Measurements from ENCODE around the gene CDC25A. TPM values are rescaled to one million over a fixed set of nuclear protein-coding genes. Genes with fewer than 3 reads are reported as not detected.

Gene CDC25A
- total RNA-seq: 1 to 10 TPM in 1 of 3 donors, under 1 TPM in 2; 0.56 to 1.3 (median 0.72) TPM
- 0.97 TPM for total RNA-seq (2013)

GRCh38 chr3:48188266-48189201 lies at the start of gene CDC25A:
Gene CDC25A (minus strand): TSS chr3:48188417. CDS start chr3:48187947, 470 bp downstream.
- ATAC-seq (peak; percentile 98 to 100 (median 98)), DNase-seq (peak; percentile 83 to 96)
- Mint-ChIP-seq H3K36me3 (no peaks in the 10 kb centered on the region), H3K9me3 (no peaks in the 10 kb centered on the region), H3K27me3 (ENCODE audit: low read depth in 2 of 2) (peaks cover 0 to 8% of the 10 kb centered on the region in 2 donors), H3K4me1 (peaks cover 15 to 18% of the 10 kb centered on the region in 2 donors), H3K4me3 (peak within 1 kb of the TSS; percentile 96), H3K27ac (peak within 1 kb of the TSS; percentile 68 to 72)
- Histone ChIP-seq H3K27ac (ENCODE audit: low read length) (peak within 1 kb of the TSS; percentile 47), H3K4me1 (ENCODE audit: control insufficient read depth, insufficient read depth, low read length) (peaks cover 13% of the 10 kb centered on the region), H3K27me3 (ENCODE audit: control insufficient read depth, insufficient read depth, low read length) (no peaks in the 10 kb centered on the region), H3K36me3 (ENCODE audit: control insufficient read depth, insufficient read depth, low read length) (no peaks in the 10 kb centered on the region), H3K9me3 (ENCODE audit: control insufficient read depth, insufficient read depth, low read length) (no peaks in the 10 kb centered on the region), H3K4me3 (ENCODE audit: low read length) (peak within 1 kb of the TSS; percentile 78)
- TF ChIP-seq CTCF (IDR thresholded peaks at IDR 0.05): no peak
- WGBS (ENCODE audit: insufficient coverage): 9% methylated on average over 43 of the region's 44 CpGs
- intact Hi-C loops (cut with micrococcal nuclease): loop anchor here (1.0 kb wide), 1 partner anchor 53 kb away; the partner anchor contains the start of gene ZNF589

- Mint-ChIP-seq H3K9me3 (no peaks in the 10 kb centered on the region), H3K4me3 (no peak overlapping the region), H3K27ac (no peak overlapping the region), H3K36me3 (no peaks in the 10 kb centered on the region), H3K27me3 (ENCODE audit: low read depth in 2 of 2) (peaks cover 0 to 7% of the 10 kb centered on the region in 2 donors), H3K4me1 (peaks cover 10 to 21% of the 10 kb centered on the region in 2 donors)
- 100% methylated on average over 1 of the region's 1 CpG for WGBS (ENCODE audit: insufficient coverage)
- peaks cover 16% of the 10 kb centered on the region for H3K4me1 ChIP-seq (ENCODE audit: control insufficient read depth, insufficient read depth, low read length)
- DNase-seq (no peak), ATAC-seq (no peak)
- no peak for TF ChIP-seq CTCF (IDR thresholded peaks at IDR 0.05)
- no peaks in the 10 kb centered on the region for H3K36me3 ChIP-seq (ENCODE audit: control insufficient read depth, insufficient read depth, low read length)
- H3K4me3 ChIP-seq (ENCODE audit: low read length): no peak overlapping the region
- H3K27ac ChIP-seq (ENCODE audit: low read length): no peak overlapping the region
- intact Hi-C loops (cut with micrococcal nuclease): no loop called here
- no peaks in the 10 kb centered on the region for H3K9me3 ChIP-seq (ENCODE audit: control insufficient read depth, insufficient read depth, low read length)
- no peaks in the 10 kb centered on the region for H3K27me3 ChIP-seq (ENCODE audit: control insufficient read depth, insufficient read depth, low read length)
Observed at GRCh38 chr3:48236531-48236930, 48.3 kb upstream of the CDC25A start.

- WGBS (ENCODE audit: insufficient coverage): 83% methylated on average over 2 of the region's 2 CpGs
- no peak for TF ChIP-seq CTCF (IDR thresholded peaks at IDR 0.05)
- H3K27ac Mint-ChIP-seq: no peak overlapping the region
- Histone ChIP-seq H3K27me3 (ENCODE audit: control insufficient read depth, insufficient read depth, low read length) (no peaks in the 10 kb centered on the region), H3K36me3 (ENCODE audit: control insufficient read depth, insufficient read depth, low read length) (no peaks in the 10 kb centered on the region), H3K4me1 (ENCODE audit: control insufficient read depth, insufficient read depth, low read length) (peaks cover 10% of the 10 kb centered on the region), H3K4me3 (ENCODE audit: low read length) (no peak overlapping the region), H3K27ac (ENCODE audit: low read length) (no peak overlapping the region), H3K9me3 (ENCODE audit: control insufficient read depth, insufficient read depth, low read length) (no peaks in the 10 kb centered on the region)
- no peak overlapping the region for H3K4me3 Mint-ChIP-seq
- ATAC-seq (no peak), DNase-seq (no peak)
- peaks cover 0 to 7% of the 10 kb centered on the region in 2 donors for H3K4me1 Mint-ChIP-seq
- peaks cover 0 to 7% of the 10 kb centered on the region in 2 donors for H3K27me3 Mint-ChIP-seq (ENCODE audit: low read depth in 2 of 2)
- no peaks in the 10 kb centered on the region for H3K9me3 Mint-ChIP-seq
- intact Hi-C loops (cut with micrococcal nuclease): no loop called here
- H3K36me3 Mint-ChIP-seq: no peaks in the 10 kb centered on the region
Observed at GRCh38 chr3:48233542-48233941, 45.3 kb upstream of the CDC25A start.

All from natural killer cell (primary cell).